ENCODE measurements around the gene PLXND1.

PLXND1 gene

GRCh38 chr3:129513705-129514104 is 92.8 kb downstream of the PLXND1 start:
- DNase-seq = no peak
- TF ChIP-seq CTCF (IDR thresholded peaks at IDR 0.05; ENCODE audit: low read depth, low read length, missing control alignments) = no peak
- in situ Hi-C loops (cut with HindIII; ENCODE audit: low pct_ligation_motif_present, low sequenced_read_pairs) = no loop called here
- no peaks in the 10 kb centered on the region for H3K36me3 ChIP-seq (replicated peaks)
- no peak overlapping the region for H3K27ac ChIP-seq
- H3K27me3 ChIP-seq (replicated peaks) = no peaks in the 10 kb centered on the region
- no peak overlapping the region for H3K4me3 ChIP-seq (ENCODE audit: low read depth, low read length)

GRCh38 chr3:129512595-129512994 is 93.9 kb downstream of the PLXND1 start:
- Histone ChIP-seq H3K36me3 (replicated peaks) (no peaks in the 10 kb centered on the region), H3K4me3 (ENCODE audit: low read depth, low read length) (no peak overlapping the region)
- TF ChIP-seq CTCF (IDR thresholded peaks at IDR 0.05; ENCODE audit: low read depth, low read length, missing control alignments) = no peak

DNA sequence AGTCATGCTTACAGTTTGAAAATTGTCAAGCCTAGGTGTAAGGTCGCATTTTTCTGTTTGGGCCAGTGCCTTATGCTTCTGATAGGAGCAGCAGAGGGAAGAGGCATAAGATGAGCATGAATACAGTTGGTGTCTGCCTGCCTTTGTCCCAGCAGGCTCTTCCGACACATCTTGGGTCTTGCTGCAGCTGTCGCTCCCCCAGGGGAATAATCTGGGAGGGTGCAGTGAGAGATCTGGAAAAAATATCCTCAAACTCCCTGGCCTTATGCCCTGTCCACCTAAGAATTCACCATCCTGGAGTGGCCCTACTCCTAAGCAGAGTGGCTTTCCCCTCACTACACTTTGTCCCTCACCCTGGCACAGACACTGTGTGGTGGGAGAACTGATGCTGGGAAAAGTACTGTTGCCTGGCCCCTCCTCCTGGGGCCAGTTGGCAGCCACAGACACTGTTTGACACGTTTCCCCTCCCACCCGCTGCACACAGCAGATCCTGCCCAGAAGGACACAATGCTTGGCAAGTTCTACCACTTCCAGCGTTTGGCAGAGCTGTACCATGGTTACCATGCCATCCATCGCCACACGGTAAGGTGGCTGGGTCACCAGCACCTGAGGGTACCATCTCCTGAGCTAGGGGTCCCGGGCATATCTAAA is 99.2 kb downstream of the PLXND1 start:
- H3K36me3 ChIP-seq (replicated peaks) = no peaks in the 10 kb centered on the region
- no peak overlapping the region for H3K4me3 ChIP-seq (ENCODE audit: low read depth, low read length)
- no peak overlapping the region for H3K27ac ChIP-seq
- TF ChIP-seq CTCF (IDR thresholded peaks at IDR 0.05; ENCODE audit: low read depth, low read length, missing control alignments) = no peak
- in situ Hi-C loops (cut with HindIII; ENCODE audit: low pct_ligation_motif_present, low sequenced_read_pairs) = no loop called here
- DNase-seq = no peak
- no peaks in the 10 kb centered on the region for H3K27me3 ChIP-seq (replicated peaks)

More at GRCh38 chr3:129512595-129512994, 93.9 kb downstream of the PLXND1 start:
- in situ Hi-C loops (cut with HindIII; ENCODE audit: low pct_ligation_motif_present, low sequenced_read_pairs) = no loop called here
- Histone ChIP-seq H3K27me3 (replicated peaks) (no peaks in the 10 kb centered on the region), H3K27ac (no peak overlapping the region)
- DNase-seq = no peak

- no peak for DNase-seq
- in situ Hi-C loops (cut with HindIII; ENCODE audit: low pct_ligation_motif_present, low sequenced_read_pairs) = no loop called here
- no peak for TF ChIP-seq CTCF (IDR thresholded peaks at IDR 0.05; ENCODE audit: low read depth, low read length, missing control alignments)
These were observed 100.2 kb downstream of the PLXND1 start for GRCh38 chr3:129506231-129506742.

GRCh38 chr3:129505341-129505740 is 101.1 kb downstream of the PLXND1 start:
- Histone ChIP-seq H3K36me3 (replicated peaks) (no peaks in the 10 kb centered on the region), H3K4me3 (ENCODE audit: low read depth, low read length) (no peak overlapping the region), H3K27ac (no peak overlapping the region), H3K27me3 (replicated peaks) (no peaks in the 10 kb centered on the region)
- no peak for TF ChIP-seq CTCF (IDR thresholded peaks at IDR 0.05; ENCODE audit: low read depth, low read length, missing control alignments)
- in situ Hi-C loops (cut with HindIII; ENCODE audit: low pct_ligation_motif_present, low sequenced_read_pairs) = no loop called here
- no peak for DNase-seq

More at GRCh38 chr3:129506231-129506742, 100.2 kb downstream of the PLXND1 start:
- Histone ChIP-seq H3K36me3 (replicated peaks) (no peaks in the 10 kb centered on the region), H3K27ac (no peak overlapping the region), H3K4me3 (ENCODE audit: low read depth, low read length) (no peak overlapping the region), H3K27me3 (replicated peaks) (no peaks in the 10 kb centered on the region)
